Memory B cell (primary cell): ENCODE data around the gene KRTCAP2.

ENCODE experiments used
- ATAC-seq: fragments of 150-1000 bp; cut with Tn5 transposase; 2 replicates; pipeline ENCODE4 v1.10.0; 2021; ENCODE audit warnings: low read depth, mild to moderate bottlenecking, moderate library complexity
- DNase-seq, 2 donors: peaks; one replicate each; pipeline ENCODE4 v3.0.0; 2022; ENCODE audit warnings: low spot score in 2 of 2
- H3K27ac Mint-ChIP-seq: one replicate; pipeline ENCODE4 v1.8.0; 2022; ENCODE audit warnings: mild to moderate bottlenecking, moderate library complexity, mixed read lengths
- H3K27me3 Mint-ChIP-seq: one replicate; pipeline ENCODE4 v1.8.0; 2022; ENCODE audit warnings: mixed read lengths
- H3K36me3 Mint-ChIP-seq: one replicate; pipeline ENCODE4 v1.8.0; 2022; ENCODE audit warnings: mild to moderate bottlenecking, mixed read lengths
- H3K4me1 Mint-ChIP-seq: one replicate; pipeline ENCODE4 v1.8.0; 2022; ENCODE audit warnings: mixed read lengths
- H3K4me3 Mint-ChIP-seq: one replicate; pipeline ENCODE4 v1.8.0; 2022; ENCODE audit warnings: mild to moderate bottlenecking, moderate library complexity, mixed read lengths
- H3K9me3 Mint-ChIP-seq: one replicate; pipeline ENCODE4 v1.8.0; 2022; ENCODE audit warnings: mixed read lengths

The KRTCAP2 gene

GRCh38 chr1:155120253-155120652, 52.9 kb downstream of the KRTCAP2 start:
- DNase-seq (no peak), ATAC-seq (no peak)
- no peaks in the 10 kb centered on the region for H3K36me3 Mint-ChIP-seq
- no peaks in the 10 kb centered on the region for H3K4me1 Mint-ChIP-seq
- H3K9me3 Mint-ChIP-seq, result no peaks in the 10 kb centered on the region
- H3K27me3 Mint-ChIP-seq, result peaks cover 15% of the 10 kb centered on the region
- H3K27ac Mint-ChIP-seq, result no peak overlapping the region
- no peak overlapping the region for H3K4me3 Mint-ChIP-seq
